Cardiac fibroblast (primary cell): Measurements from ENCODE around the gene RAPH1.
"Not testable (repeated sequence)": the region's sequence is repeated elsewhere in the genome, so short reads cannot be mapped to it uniquely, and the experiment has no call there.

Source experiments
- DNase-seq, 2 donors: peaks; one replicate each; pipeline versions ENCODE4 v3.0.0 to v3.0.0-alpha.2; 2010; ENCODE audit warnings: low read depth in 2 of 2
- H3K4me3 ChIP-seq, 2 donors: replicated peaks in 1 of 2; 1 replicate in 1 of 2; 2 replicates in 1 of 2; pipeline ENCODE4 v1.5.1; 2011; ENCODE audit warnings: low read depth in 2 of 2, low read length in 2 of 2, mild to moderate bottlenecking in 2 of 2, moderate library complexity in 1 of 2
- CTCF ChIP-seq: IDR thresholded peaks from one replicate; pipeline ENCODE4 v1.5.1; 2011; ENCODE audit warnings: low read depth, mild to moderate bottlenecking, low read length, inconsistent platforms

Gene RAPH1

GRCh38 chr2:203400805-203401585 lies 134.1 kb downstream of the RAPH1 start:
- TF ChIP-seq CTCF: no peak
- DNase-seq: peak in 1 of 2 donors; percentile 48
- H3K4me3 ChIP-seq: no peak overlapping the region

- peak in 1 of 2 donors; percentile 32 for DNase-seq
- TF ChIP-seq CTCF: no peak
- no peak overlapping the region for H3K4me3 ChIP-seq
These were observed 136.1 kb downstream of the RAPH1 start for GRCh38 chr2:203399031-203399430.

DNA sequence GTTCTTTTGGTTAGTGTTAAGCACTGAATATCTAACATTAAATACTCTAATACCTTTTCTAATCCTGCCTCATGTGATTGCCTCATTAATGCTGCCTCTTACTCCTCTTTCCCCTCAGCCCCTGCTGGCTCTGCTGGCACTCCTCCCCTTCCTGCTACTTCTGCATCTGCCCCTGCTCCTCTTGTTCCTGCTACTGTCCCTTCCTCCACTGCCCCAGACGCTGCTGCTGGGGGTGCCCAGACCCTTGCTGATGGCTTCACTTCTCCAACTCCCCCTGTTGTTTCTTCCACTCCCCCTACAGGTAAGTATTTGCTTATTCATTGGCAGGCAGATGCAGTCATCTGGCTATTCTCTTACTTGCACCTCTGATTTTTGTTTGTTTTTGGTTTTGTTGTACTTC lies 138.4 kb downstream of the RAPH1 start:
- peak in 1 of 2 donors; percentile 17 for DNase-seq
- no peak overlapping the region for H3K4me3 ChIP-seq
- peak; percentile 30 for TF ChIP-seq CTCF

DNA sequence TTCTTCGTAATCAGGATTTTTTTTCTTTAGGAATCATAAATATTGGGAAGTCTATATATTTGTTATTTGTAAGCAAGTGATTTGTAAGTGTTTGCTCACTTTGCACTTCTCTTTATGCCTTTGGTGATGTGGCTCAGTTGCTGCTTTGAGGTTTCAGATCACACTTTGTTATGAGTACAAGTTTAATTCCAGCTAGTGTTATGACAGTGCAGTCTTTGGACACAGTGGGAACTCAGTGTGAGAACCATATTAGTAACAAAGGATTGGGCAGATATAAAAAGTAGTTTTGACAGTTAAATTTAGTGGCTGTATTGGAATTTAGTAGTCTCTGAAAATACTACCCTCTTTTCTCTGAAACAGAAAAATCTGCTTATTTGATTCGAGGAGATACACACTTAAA lies 139.2 kb downstream of the RAPH1 start:
- H3K4me3 ChIP-seq: no peak overlapping the region
- DNase-seq: no peak
- TF ChIP-seq CTCF: no peak

- no peak for DNase-seq
- no peak for TF ChIP-seq CTCF
- no peak overlapping the region for H3K4me3 ChIP-seq
These were observed 140.4 kb downstream of the RAPH1 start for GRCh38 chr2:203394519-203395227.

GRCh38 chr2:203388153-203388552 lies 146.9 kb downstream of the RAPH1 start:
- DNase-seq, H3K4me3 ChIP-seq: not testable (repeated sequence)

DNA sequence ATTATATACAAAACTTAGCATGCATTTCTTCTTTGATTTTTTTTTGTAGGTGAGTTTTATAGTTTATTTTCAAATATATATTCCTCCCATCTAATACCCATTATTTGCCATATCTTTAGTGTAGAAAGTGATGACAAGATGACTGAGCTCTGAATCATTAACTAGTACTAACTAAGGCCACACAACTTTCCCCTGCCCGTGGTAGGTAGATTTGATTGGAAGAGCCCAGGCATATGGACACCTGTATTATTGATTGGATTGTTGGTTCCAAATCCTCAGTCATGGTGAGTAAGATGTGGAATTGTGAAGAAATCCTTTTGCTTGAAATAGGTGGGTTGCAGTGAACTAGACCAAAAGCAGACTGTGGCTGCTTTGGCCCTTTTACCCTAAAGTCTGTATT lies 152.1 kb downstream of the RAPH1 start:
- no peak for TF ChIP-seq CTCF
- H3K4me3 ChIP-seq: no peak overlapping the region
- no peak for DNase-seq
